OCI-LY3 (cell line): ENCODE measurements around the gene HPF1.

Source experiments
- EZH2phosphoT487 ChIP-seq: fragments of 200-600 bp; shearing (Covaris generic); IDR thresholded peaks from 2 replicates; pipeline ENCODE4 v1.6.1; 2018; ENCODE audit warnings: antibody characterized with exemption, mixed run types, low read depth
- TF ChIP-seq, protein P1 (sequence below): fragments of 200-600, 300-600 bp; sonication (generic); IDR thresholded peaks from 2 replicates; pipeline ENCODE4 v1.5.1; 2014; ENCODE audit warnings: antibody characterized with exemption, low read length, low read depth

DNA sequence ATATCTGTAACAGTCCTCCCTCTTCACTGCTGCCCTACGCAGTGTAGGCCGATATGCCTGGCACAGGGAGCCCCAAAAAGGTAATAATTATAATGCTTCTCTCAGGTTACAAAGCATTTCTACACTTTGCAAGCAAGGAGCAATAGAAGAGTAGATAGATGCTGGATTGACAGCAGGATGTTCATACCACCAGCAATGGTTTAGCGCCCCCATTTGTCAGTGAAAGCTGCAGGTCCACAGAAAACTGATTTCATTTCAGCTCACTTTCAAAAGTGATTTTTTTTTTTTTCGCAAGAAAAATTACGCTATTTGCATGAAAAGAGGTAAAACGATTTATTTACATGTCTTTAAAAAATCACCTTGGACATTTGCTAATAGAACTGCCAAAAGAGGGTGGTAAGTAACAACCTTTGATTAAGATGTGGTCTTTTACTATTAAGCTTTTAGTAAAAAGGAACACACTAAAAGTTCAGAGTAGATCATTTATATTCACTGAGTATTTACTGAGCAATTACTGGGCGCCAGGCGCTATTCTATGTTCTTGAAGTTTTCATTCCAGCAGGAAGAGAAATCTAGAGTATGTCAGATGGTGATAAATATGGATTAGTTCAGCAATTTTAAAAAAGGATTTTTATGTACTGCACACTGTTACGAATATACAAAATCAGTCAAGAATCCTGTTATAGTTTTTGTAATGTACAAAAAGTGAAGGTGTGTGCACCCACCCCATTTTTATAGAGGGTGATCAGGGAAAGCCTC is 34.4 kb downstream of the HPF1 start:
- TF ChIP-seq, protein P1, sequence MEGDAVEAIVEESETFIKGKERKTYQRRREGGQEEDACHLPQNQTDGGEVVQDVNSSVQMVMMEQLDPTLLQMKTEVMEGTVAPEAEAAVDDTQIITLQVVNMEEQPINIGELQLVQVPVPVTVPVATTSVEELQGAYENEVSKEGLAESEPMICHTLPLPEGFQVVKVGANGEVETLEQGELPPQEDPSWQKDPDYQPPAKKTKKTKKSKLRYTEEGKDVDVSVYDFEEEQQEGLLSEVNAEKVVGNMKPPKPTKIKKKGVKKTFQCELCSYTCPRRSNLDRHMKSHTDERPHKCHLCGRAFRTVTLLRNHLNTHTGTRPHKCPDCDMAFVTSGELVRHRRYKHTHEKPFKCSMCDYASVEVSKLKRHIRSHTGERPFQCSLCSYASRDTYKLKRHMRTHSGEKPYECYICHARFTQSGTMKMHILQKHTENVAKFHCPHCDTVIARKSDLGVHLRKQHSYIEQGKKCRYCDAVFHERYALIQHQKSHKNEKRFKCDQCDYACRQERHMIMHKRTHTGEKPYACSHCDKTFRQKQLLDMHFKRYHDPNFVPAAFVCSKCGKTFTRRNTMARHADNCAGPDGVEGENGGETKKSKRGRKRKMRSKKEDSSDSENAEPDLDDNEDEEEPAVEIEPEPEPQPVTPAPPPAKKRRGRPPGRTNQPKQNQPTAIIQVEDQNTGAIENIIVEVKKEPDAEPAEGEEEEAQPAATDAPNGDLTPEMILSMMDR: peak; percentile 55
- TF ChIP-seq EZH2phosphoT487: no peak
